HG03108 (cell line): ENCODE results near the gene CYBA.
A peak's percentile ranks its signal among the peaks of the same experiment; 100 is the strongest.
"Not testable (repeated sequence)": the region's sequence is repeated elsewhere in the genome, so short reads cannot be mapped to it uniquely, and the experiment has no call there.

ENCODE experiments used
- ATAC-seq: cut with Tn5 transposase; IDR thresholded peaks from one replicate; pipeline ENCODE4 v1.9.1; 2021; ENCODE audit warnings: moderate library complexity; ENCODE audit not compliant: unreplicated experiment

CYBA gene

GRCh38 chr16:88686439-88687253 lies 35.8 kb upstream of the CYBA start, which contains the start of gene SNAI3:
Gene SNAI3 (minus strand): TSS chr16:88686507. CDS start chr16:88686406, 101 bp downstream.
- ATAC-seq = peak; percentile 47

- ATAC-seq = peak; percentile 8
These were observed 35.2 kb upstream of the CYBA start for GRCh38 chr16:88686062-88686438.

- no peak for ATAC-seq
These were observed 34.6 kb upstream of the CYBA start for GRCh38 chr16:88685156-88686061.

GRCh38 chr16:88684569-88685155 lies 33.8 kb upstream of the CYBA start:
- ATAC-seq = no peak

GRCh38 chr16:88681709-88682451 lies 31.0 kb upstream of the CYBA start:
- ATAC-seq = peak; percentile 72

- no peak for ATAC-seq
These were observed 30.3 kb upstream of the CYBA start for GRCh38 chr16:88681084-88681680.

- ATAC-seq = no peak
These were observed 29.8 kb upstream of the CYBA start for GRCh38 chr16:88680554-88681083.

GRCh38 chr16:88678224-88678979 lies 27.5 kb upstream of the CYBA start:
- no peak for ATAC-seq

GRCh38 chr16:88677721-88678120 lies 26.9 kb upstream of the CYBA start:
- ATAC-seq = no peak

GRCh38 chr16:88676502-88677242 lies 25.8 kb upstream of the CYBA start:
- no peak for ATAC-seq

- ATAC-seq = no peak
These were observed 23.0 kb upstream of the CYBA start for GRCh38 chr16:88673716-88674379.

- no peak for ATAC-seq
These were observed 21.9 kb upstream of the CYBA start for GRCh38 chr16:88672776-88673175.

- no peak for ATAC-seq
These were observed 21.0 kb upstream of the CYBA start for GRCh38 chr16:88671806-88672205.

GRCh38 chr16:88669980-88670379 lies 19.1 kb upstream of the CYBA start:
- ATAC-seq = no peak

GRCh38 chr16:88669493-88669892 lies 18.6 kb upstream of the CYBA start:
- ATAC-seq = not testable (repeated sequence)

GRCh38 chr16:88667461-88667860 lies 16.6 kb upstream of the CYBA start:
- no peak for ATAC-seq

- no peak for ATAC-seq
These were observed 14.7 kb upstream of the CYBA start for GRCh38 chr16:88665570-88665969.

GRCh38 chr16:88665148-88665547 lies 14.3 kb upstream of the CYBA start:
- no peak for ATAC-seq
